ENCODE results near the gene SALL1.

Gene SALL1

DNA sequence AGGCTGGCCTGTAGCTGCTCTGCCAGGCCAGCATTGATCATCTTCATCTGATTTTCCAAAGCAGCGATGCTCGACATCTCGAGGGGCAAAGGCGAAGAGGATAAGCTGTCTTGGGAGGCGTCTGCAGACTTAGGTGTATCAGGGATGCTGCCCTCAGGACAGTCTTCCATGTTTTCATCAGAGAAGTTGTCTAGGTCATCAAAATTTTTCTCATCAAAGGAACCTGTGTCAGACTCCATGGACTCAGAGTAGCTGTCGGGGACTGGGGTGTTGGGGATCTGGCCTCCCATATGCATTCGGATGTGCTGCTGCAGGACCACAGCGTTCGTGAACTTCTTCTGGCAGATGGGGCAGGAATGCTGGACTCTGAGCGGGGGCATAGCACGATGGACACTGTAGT lies 11.5 kb downstream of the SALL1 start:
- no peak for DNase-seq

- DNase-seq, result no peak
Measured at GRCh38 chr16:51138178-51138577, 12.9 kb downstream of the SALL1 start.

DNA sequence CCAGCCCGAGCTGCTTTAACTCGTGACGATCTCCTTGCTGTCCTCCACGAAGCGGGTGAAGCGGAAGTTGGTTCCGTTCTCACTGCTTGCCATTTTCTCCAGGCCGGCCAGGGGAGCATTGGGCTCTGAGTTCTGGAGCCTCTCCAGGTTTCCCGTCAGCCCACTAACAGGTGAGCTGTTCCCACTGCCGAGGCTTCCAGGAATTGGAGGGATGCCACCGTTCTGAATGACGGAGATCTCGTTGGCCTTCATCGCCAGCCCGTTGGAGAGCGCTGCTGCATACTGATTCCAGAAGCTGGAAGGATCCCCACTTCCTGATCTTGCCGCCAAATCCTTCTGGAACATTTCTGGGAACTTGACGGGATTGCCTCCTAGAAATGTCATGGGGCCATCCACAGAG lies 14.0 kb downstream of the SALL1 start:
- no peak for DNase-seq

GRCh38 chr16:51134876-51135275 lies 16.2 kb downstream of the SALL1 start:
- no peak for DNase-seq

DNA sequence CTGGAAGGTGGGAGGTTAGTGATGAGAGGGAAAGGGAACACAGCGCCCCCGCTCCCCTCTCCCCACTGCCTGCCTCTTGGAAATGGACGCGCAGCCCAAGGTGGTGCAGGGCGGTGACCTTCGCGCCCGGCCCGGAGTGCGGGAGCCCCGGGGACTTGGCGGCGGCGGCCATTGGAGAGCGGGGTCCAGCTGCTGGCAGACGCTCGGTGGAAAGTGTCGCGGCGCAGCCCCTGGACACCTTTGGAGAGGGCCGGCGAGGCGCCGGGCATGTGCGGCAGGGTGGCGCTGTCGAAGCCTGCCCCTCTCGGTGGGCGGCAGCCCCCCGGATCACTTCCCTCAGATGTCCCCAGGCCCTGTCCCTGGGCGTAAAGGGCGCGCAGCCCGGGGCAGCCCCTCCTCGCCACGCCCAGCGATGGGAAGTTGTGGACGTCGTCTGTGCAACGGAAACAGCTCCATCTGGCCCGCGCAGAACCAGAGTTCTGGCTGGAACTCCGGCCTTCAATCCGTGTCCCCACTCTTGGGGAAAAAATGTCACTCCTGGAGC lies 16.7 kb downstream of the SALL1 start:
- no peak for DNase-seq

DNA sequence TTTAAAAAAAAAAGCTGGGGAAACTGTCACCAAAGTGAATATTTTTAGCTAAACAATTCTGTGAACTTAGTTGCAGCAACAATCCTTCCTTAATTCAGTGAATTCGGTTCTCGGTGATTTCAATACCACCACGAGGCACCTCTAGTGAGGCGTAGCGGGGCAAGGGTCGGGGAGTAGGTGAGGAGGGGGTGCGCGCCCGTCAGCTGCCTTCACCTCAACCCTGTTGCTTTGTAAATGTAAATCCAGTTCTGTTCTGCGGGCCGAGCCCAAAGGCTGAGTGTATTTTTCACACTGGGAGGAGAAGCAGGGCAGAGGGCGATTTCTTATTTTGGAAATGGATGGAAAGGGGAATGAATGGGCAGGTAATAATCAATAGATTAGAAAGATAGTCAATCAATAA lies 17.4 kb downstream of the SALL1 start:
- DNase-seq, result no peak

GRCh38 chr16:51133183-51133582 lies 17.9 kb downstream of the SALL1 start:
- no peak for DNase-seq

DNA sequence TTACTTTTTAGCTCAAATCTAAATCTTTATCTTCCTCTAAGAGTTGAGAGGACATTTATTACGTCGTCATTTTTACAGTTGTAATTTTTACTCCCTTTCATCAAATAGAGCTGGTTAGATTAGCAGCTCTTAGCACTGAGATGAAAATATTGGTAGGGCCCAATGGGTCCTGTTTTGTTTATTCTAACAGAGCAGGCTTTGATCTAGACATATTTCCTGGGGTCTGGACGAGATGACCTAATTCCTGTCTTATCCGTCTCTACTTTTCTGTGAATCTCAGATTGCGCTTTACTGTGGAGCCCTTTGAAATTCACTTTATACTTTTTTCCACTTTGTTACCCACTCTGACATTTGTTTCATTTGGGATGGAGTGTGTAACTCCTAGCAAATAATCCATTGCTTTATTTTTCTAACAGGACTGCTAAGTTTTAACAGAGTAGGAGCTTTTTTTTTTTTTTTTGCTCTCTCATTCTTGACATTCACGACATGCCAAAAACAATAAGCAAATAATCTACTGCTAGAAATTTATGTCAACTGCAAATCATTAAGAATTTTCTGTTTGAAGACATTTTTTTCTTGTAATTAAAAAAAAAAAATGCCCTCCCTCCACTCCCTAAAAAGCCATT lies 18.5 kb downstream of the SALL1 start:
- DNase-seq, result no peak

DNA sequence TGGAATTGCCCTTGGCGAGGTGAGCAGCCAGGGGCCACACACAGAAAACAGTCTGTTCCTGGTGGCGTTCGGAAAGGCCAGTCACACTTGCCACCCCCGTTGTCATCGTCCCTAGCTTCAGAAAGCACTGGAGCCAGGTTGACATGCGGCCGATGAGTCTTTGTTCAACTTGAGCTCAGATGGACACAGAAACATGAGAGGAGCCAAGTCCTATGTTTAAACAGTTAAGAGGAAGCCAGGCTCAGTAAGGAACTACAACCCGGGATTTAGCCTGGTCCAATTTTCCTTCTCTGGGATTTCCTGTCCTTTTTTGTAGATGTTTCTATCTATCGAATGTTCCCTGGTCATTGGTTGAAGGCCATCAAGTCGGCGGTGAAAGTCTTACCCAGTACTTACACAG lies 19.5 kb downstream of the SALL1 start:
- no peak for DNase-seq

- no peak for DNase-seq
Measured at GRCh38 chr16:51129105-51129504, 22.0 kb downstream of the SALL1 start.

- no peak for DNase-seq
Measured at GRCh38 chr16:51125992-51126391, 25.1 kb downstream of the SALL1 start.

GRCh38 chr16:51124896-51125295 lies 26.2 kb downstream of the SALL1 start:
- no peak for DNase-seq

- DNase-seq, result no peak
Measured at GRCh38 chr16:51121850-51122249, 29.2 kb downstream of the SALL1 start.

- no peak for DNase-seq
Measured at GRCh38 chr16:51120730-51121347, 30.2 kb downstream of the SALL1 start.

GRCh38 chr16:51119973-51120729 lies 30.9 kb downstream of the SALL1 start:
- DNase-seq, result no peak

- no peak for DNase-seq
Measured at GRCh38 chr16:51119556-51119955, 31.5 kb downstream of the SALL1 start.

DNA sequence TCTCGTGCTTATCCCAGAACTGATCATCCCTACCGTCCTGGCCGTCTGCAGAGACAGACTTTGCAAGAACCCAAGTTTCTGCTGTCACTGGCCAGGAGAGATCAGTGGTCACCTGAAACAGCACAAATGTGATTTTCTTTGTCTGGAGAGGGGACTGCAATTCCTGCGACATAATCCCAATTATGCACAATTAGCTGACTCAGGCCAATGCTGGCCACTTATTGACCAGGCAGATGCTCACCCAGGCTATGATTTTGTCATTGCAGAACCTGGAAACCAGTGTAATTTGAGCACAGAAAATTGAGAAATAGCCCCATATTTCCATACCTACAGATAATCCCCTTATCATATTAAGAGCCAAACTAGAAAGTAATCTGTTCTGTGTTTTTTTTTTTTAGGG lies 34.7 kb downstream of the SALL1 start:
- no peak for DNase-seq

DNA sequence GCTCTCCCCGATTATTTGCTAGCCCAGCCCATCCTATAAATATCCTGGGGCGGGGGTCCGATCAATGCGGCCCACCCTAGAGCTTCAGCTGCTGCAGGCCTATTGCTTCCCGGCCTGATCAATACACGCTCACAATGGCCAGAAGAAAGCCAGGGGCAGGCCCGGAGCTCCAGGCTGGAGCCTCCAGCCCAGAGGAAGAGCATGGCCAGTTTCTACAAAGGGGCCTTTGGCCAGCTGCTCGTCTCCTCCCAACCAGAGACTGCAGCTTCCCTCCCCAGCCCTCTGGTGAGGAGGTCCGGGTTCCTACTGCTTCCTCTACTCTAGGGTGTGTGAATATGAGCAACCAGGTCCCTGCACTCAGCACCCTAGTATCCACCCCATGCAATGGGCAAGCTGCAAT lies 36.7 kb downstream of the SALL1 start:
- no peak for DNase-seq

DNA sequence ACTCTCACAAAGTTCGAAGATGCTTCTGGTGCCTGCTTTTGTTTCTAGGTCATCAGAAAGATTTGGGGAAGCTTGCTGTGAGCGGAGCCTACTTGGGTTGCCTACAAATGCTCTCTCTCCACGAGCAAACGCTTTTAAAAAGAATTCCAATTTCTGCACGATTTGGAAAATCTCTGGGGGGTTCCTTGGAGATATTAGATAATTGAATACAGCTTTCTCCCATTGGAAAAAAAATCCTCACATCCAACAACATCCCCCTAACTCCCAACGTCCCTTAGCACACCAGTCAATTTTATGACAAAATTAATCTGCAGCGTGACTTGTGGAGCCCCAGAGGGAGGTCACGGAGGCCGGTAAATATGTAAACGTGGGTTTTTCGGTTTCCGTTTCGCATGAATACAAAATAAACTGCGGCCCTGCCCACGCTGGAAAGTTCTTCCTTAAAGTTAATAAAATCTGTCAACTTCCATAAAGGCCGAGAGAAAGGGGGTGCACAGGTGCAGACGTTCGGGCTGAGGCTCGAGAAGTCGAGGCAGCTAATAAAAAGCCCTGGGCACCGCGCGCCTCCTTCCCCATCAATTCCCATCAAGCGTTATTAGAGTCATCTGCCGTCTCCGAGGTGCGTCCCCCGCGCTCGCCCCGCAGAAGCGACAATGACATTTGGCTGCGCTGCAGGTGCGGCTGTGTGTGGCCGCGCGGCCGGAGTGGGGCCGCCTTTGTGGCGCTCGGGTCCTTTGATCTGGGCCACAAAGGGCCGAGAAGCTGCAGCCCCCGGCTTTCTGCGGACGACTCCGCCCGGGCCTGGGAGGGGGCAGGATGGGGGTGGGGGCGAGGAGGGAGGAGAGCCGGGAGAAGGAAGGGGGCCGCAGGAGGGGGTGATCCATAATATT lies 37.6 kb downstream of the SALL1 start:
- no peak for DNase-seq

- DNase-seq, result no peak
Measured at GRCh38 chr16:51112323-51112722, 38.7 kb downstream of the SALL1 start.

GRCh38 chr16:51111759-51112158 lies 39.3 kb downstream of the SALL1 start:
- DNase-seq, result no peak

GRCh38 chr16:51110700-51111157 lies 40.3 kb downstream of the SALL1 start:
- DNase-seq, result no peak

- no peak for DNase-seq
Measured at GRCh38 chr16:51109173-51109572, 41.9 kb downstream of the SALL1 start.

All from activated CD4-positive, alpha-beta T cell treated with anti-CD3 and anti-CD28 coated beads, Interleukin-2, amount 50 U/mL, for 48 hours (primary cell).